ENCODE results near the gene RFX1. TPM values are rescaled to one million over a fixed set of nuclear protein-coding genes. Genes with fewer than 3 reads are reported as not detected.
"Not testable (repeated sequence)": the region's sequence is repeated elsewhere in the genome, so short reads cannot be mapped to it uniquely, and the experiment has no call there.

The RFX1 gene
- total and polyA plus RNA-seq, 2 experiments from 2014 or later: 2.2 to 2.4 TPM

- no peaks in the 10 kb centered on the region for H3K9me2 ChIP-seq (replicated peaks; ENCODE audit: insufficient read depth)
- H3K4me1 ChIP-seq (ENCODE audit: insufficient read depth): peaks cover 12% of the 10 kb centered on the region
- no peak overlapping the region for H3K4me3 ChIP-seq
- H3K27me3 ChIP-seq: no peaks in the 10 kb centered on the region
- H2AFZ ChIP-seq: no peak overlapping the region
- no peak overlapping the region for H3K4me2 ChIP-seq
- H3K79me2 ChIP-seq: no peaks in the 10 kb centered on the region
- H3K9me3 ChIP-seq (ENCODE audit: low read depth): no peaks in the 10 kb centered on the region
- 96% methylated on average over 11 of the region's 11 CpGs for WGBS (ENCODE audit: low lambda C conversion rate, missing lambda C conversion rate)
- H4K20me1 ChIP-seq (ENCODE audit: insufficient read depth, poor library complexity, severe bottlenecking): no peaks in the 10 kb centered on the region
- DNase-seq (ENCODE audit: low spot score): no peak
- TF ChIP-seq CTCF (IDR thresholded peaks at IDR 0.05; ENCODE audit: poor library complexity) (no peak), EZH2phosphoT487 (IDR thresholded peaks at IDR 0.05; ENCODE audit: low read depth, severe bottlenecking, unreplicated experiment) (no peak), EZH2 (IDR thresholded peaks at IDR 0.05; ENCODE audit: borderline replicate concordance) (no peak)
- H3K36me3 ChIP-seq (replicated peaks; ENCODE audit: insufficient read depth, low read depth): no peaks in the 10 kb centered on the region
- no peak overlapping the region for H3K27ac ChIP-seq
These were observed 30.2 kb downstream of the RFX1 start for GRCh38 chr19:13975870-13976269.

- no peak overlapping the region for H3K4me3 ChIP-seq
- no peak overlapping the region for H3K4me2 ChIP-seq
These were observed 32.0 kb downstream of the RFX1 start for GRCh38 chr19:13974073-13974472.

GRCh38 chr19:13973479-13973878, 32.6 kb downstream of the RFX1 start:
- H2AFZ ChIP-seq; H3K27me3 ChIP-seq; H4K20me1 ChIP-seq (ENCODE audit: insufficient read depth, poor library complexity, severe bottlenecking); H3K4me1 ChIP-seq (ENCODE audit: insufficient read depth); H3K9me2 ChIP-seq (replicated peaks; ENCODE audit: insufficient read depth); H3K36me3 ChIP-seq (replicated peaks; ENCODE audit: insufficient read depth, low read depth); H3K4me2 ChIP-seq; H3K79me2 ChIP-seq; H3K9me3 ChIP-seq (ENCODE audit: low read depth); H3K27ac ChIP-seq; DNase-seq (ENCODE audit: low spot score); H3K4me3 ChIP-seq: not testable (repeated sequence)
- WGBS (ENCODE audit: low lambda C conversion rate, missing lambda C conversion rate): 100% methylated on average over 3 of the region's 3 CpGs

More at GRCh38 chr19:13974073-13974472, 32.0 kb downstream of the RFX1 start:
- H3K27ac ChIP-seq: no peak overlapping the region
- H2AFZ ChIP-seq: no peak overlapping the region
- H3K9me2 ChIP-seq (replicated peaks; ENCODE audit: insufficient read depth): no peaks in the 10 kb centered on the region
- peak; percentile 61 for DNase-seq (ENCODE audit: low spot score)
- 47% methylated on average over 12 of the region's 12 CpGs for WGBS (ENCODE audit: low lambda C conversion rate, missing lambda C conversion rate)
- H4K20me1 ChIP-seq (ENCODE audit: insufficient read depth, poor library complexity, severe bottlenecking): no peaks in the 10 kb centered on the region
- no peaks in the 10 kb centered on the region for H3K9me3 ChIP-seq (ENCODE audit: low read depth)
- no peaks in the 10 kb centered on the region for H3K79me2 ChIP-seq
- H3K36me3 ChIP-seq (replicated peaks; ENCODE audit: insufficient read depth, low read depth): no peaks in the 10 kb centered on the region
- TF ChIP-seq CTCF (IDR thresholded peaks at IDR 0.05; ENCODE audit: poor library complexity) (no peak), EZH2phosphoT487 (IDR thresholded peaks at IDR 0.05; ENCODE audit: low read depth, severe bottlenecking, unreplicated experiment) (no peak), EZH2 (IDR thresholded peaks at IDR 0.05; ENCODE audit: borderline replicate concordance) (no peak)
- no peaks in the 10 kb centered on the region for H3K27me3 ChIP-seq
- peaks cover 5% of the 10 kb centered on the region for H3K4me1 ChIP-seq (ENCODE audit: insufficient read depth)

GRCh38 chr19:13972368-13973155, 33.6 kb downstream of the RFX1 start:
- no peak overlapping the region for H3K4me2 ChIP-seq
- H3K4me3 ChIP-seq: no peak overlapping the region
- H2AFZ ChIP-seq: no peak overlapping the region
- DNase-seq (ENCODE audit: low spot score): no peak
- no peaks in the 10 kb centered on the region for H3K9me3 ChIP-seq (ENCODE audit: low read depth)
- H3K79me2 ChIP-seq: no peaks in the 10 kb centered on the region
- H3K4me1 ChIP-seq (ENCODE audit: insufficient read depth): no peaks in the 10 kb centered on the region
- H4K20me1 ChIP-seq (ENCODE audit: insufficient read depth, poor library complexity, severe bottlenecking): no peaks in the 10 kb centered on the region
- no peaks in the 10 kb centered on the region for H3K36me3 ChIP-seq (replicated peaks; ENCODE audit: insufficient read depth, low read depth)
- no peak overlapping the region for H3K27ac ChIP-seq
- no peaks in the 10 kb centered on the region for H3K9me2 ChIP-seq (replicated peaks; ENCODE audit: insufficient read depth)
- TF ChIP-seq EZH2phosphoT487 (IDR thresholded peaks at IDR 0.05; ENCODE audit: low read depth, severe bottlenecking, unreplicated experiment) (no peak), CTCF (IDR thresholded peaks at IDR 0.05; ENCODE audit: poor library complexity) (no peak), EZH2 (IDR thresholded peaks at IDR 0.05; ENCODE audit: borderline replicate concordance) (no peak)
- H3K27me3 ChIP-seq: no peaks in the 10 kb centered on the region
- 96% methylated on average over 25 of the region's 37 CpGs for WGBS (ENCODE audit: low lambda C conversion rate, missing lambda C conversion rate)

- not testable (repeated sequence) for H2AFZ ChIP-seq; H3K4me2 ChIP-seq; H3K9me3 ChIP-seq (ENCODE audit: low read depth); H4K20me1 ChIP-seq (ENCODE audit: insufficient read depth, poor library complexity, severe bottlenecking); H3K4me1 ChIP-seq (ENCODE audit: insufficient read depth); H3K27ac ChIP-seq; H3K9me2 ChIP-seq (replicated peaks; ENCODE audit: insufficient read depth); H3K4me3 ChIP-seq; H3K79me2 ChIP-seq; H3K36me3 ChIP-seq (replicated peaks; ENCODE audit: insufficient read depth, low read depth); H3K27me3 ChIP-seq; DNase-seq (ENCODE audit: low spot score)
- 97% methylated on average over 15 of the region's 15 CpGs for WGBS (ENCODE audit: low lambda C conversion rate, missing lambda C conversion rate)
These were observed 34.3 kb downstream of the RFX1 start for GRCh38 chr19:13971868-13972267.

Data from hepatocyte (in vitro differentiated cells).